NCI-H1048 (cell line): ENCODE measurements around the gene ENAH.
"Not testable (repeated sequence)": the region's sequence is repeated elsewhere in the genome, so short reads cannot be mapped to it uniquely, and the experiment has no call there.

Experiments used
- DNase-seq: peaks from one replicate; lab custom pipeline; 2025; lab: John Stamatoyannopoulos, UW

Gene ENAH

DNA sequence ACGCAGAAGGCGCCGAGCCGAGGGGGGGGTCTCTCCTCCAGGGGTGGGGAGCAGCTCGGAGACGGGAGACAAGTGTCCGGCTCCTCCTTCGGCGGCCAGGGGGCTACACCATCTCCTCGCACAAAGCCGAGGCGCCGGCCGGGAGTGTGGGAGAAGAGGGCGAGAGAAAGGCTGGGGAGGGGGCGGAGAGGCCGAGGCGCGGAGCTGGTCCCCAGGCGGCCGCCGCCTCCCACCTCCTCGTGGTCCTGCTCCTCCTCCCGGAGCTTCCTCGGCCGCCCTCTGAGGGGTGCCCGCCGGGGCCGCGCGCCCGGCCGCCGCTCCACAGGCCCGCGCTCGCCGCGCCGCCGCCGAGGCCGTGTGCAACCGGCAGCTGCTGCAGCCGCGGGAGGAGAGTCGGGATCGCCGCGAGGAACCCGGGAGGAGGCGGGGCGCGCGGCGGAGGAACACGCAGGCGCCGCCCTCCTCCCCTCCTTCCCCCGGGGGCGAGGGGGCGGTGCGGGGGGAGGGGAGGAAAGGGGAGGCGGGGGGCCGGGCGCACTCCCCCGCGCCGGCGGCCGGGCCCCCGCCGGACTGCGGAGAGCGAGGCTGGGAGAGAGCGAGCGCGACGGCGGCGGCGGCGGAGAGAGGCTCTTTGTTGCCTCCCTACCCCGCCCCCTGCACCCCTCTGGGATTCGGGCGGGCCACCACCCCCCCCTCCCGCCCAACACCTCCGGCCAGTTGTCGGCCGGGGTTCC lies at the start of gene ENAH:
Gene ENAH, minus strand, starts transcription at position 395 of the 734 bp plus-strand sequence. CDS start 433 bp downstream, outside the sequence.
- DNase-seq = peak; percentile 84

DNA sequence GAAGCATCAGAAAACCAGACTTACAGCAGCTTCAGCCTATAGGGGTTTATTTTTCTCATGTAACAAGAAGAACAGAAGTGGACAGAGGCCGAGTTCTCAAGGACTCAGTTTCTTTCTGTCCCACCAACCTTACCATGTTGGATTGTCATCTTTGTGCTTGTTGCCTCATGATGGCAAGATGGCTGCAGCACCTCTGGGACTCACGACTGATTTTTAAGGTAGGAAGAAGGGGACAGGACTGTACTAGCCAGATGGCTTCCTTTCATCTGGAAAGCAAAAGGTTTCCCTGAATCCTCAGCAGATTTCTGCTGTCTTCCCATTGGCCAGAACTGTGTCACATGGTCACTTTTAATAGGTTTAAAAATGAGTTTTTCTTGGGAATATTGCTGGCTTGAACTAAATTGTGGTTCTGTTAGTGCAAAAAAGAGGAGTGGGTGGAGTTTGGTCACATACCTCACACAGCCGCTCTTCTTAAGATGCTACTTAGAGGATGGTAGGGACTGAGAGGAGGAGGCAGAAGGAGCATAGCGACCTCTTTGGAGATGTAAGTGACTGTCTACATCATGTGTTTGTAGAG lies 48.1 kb upstream of the ENAH start:
- DNase-seq = no peak

DNA sequence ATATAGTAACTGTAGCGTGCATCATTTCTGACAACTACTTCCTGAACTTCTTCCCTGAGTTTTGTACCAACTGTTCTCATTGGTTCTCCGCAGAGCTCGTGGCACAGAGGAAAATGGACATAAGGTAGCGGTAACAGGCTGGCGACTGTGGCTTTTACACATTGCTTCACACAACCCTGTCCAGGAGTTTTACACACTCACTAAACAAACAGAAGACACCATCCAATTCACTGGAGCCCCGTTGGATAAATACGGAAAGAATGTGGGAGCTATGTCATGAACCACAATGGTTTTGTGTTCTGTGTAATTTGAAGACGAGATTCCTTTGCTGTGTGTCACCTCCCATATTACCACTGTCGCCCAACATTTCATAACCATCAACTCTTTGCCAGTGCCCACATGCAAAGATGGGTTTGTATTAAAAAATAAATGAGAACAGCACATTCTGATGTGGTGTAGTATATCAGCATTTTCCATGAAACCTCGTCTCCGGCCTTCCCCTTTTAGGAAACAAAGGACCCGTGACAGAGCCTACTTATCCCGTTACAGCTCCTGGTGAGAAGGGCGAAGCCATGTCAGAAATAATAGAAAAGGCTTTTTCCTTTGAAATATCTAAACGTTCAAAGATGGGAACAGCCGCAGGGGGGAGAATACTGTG lies 47.4 kb upstream of the ENAH start:
- DNase-seq = peak; percentile 43

DNA sequence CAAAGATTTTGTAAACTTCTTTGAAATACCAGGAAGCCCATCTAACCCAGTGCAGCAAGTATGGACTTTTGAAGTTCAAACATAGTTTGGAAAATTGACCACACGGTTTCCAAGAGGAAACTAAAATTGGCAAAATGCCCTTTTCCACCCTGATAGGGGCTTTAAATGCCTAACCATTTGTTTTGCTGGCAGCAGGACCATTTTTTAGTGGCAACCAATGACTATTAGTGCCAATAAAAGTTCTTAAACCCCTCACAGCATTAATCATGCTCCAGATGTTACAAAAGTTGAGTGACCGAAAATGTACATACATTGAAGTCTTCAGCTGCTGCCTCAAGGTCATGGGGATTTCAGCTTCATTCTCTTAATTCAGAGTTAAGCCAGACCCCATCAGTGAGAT lies 46.4 kb upstream of the ENAH start:
- no peak for DNase-seq

DNA sequence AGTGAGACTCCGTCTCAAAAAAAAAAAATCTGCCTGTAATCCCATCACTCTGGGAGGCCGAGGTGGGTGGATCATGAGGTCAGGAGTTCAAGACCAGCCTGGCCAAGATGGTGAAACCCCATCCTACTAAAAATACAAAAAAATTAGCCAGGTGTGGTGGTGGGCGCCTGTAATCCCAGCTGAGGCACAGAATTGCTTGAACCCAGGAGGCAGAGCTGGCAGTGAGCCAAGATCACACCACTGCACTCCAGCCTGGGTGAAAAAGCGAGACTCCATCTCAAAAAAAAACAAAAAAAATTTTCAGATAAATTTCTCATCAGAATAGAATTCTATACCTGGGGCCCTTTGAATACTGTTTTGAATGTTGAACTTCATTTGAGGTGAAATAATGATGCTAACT lies 45.3 kb upstream of the ENAH start:
- not testable (repeated sequence) for DNase-seq

DNA sequence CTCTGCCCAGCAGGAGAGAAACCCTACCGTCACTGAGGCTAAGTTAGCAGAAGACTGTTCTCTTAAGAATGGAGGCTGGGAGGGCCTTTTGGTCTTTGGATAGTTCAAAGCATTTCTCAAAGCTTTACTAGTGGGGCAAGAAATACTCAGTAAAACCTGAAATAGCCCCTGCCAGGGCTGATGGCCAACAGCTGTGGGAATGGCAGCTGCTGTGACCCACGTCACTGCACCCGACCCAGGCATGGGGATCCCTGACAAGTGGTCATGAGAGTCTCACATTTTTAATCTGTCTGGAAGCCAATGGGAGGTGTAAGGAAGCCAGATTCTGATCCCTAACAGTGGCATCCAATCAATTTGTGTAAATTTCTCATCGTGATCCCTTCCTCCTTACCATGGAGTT lies 44.5 kb upstream of the ENAH start:
- no peak for DNase-seq

DNA sequence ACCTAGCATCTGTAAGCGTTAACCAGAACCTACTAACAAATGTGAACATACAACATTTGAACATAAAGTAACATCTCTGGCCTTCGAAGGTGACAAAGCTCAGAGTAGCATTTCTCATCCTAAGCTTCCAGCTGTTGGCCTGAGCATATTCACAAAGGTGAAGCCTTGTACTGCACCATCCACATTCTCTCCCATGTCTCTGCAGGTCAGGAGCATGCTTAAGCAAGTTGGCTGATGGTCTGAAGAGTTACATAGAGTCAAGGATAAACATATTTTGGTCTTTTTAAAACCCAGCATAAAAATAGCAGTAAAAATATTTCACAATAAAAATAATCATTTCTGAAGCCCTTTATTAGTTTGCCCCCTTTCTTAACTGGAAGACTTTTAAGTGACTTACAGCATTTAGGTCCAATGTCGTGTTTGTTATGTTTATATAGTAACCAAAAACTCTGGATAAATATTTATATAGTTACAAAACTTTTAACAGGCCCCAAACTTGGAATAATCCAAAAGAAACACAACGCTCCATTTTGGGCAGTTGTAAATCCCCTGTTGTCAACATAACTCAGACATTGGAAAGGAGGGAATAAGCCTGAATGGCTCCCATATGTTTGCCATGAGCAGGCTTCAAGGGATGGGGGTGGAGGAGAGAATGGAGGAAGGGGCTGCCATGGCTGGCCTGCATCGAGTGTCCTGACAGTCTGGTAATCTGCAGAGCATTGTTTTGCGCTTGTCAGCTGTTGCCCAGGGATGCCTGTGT lies 42.8 kb upstream of the ENAH start:
- DNase-seq = no peak

DNA sequence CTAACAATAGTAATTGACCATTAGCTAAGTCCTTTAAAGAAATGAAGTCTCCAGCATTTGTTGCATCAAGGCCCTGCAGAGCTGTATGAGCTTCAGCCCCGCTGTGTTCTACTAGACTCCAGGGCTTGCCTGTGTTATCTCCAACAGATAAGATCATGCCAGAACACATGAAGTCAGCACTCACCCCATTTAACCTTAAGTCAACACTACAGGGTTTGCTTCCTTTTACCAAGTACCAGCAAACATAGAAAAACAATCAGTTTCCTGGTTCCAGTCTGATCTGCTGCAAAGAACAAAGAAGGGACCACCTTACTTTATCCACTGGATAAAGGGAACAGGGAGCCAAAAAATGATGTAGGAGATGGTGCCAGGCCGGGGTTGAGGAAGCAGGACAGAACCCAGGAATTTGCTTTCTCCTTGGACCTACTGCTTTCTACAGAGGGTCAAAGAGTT lies 41.3 kb upstream of the ENAH start:
- no peak for DNase-seq

DNA sequence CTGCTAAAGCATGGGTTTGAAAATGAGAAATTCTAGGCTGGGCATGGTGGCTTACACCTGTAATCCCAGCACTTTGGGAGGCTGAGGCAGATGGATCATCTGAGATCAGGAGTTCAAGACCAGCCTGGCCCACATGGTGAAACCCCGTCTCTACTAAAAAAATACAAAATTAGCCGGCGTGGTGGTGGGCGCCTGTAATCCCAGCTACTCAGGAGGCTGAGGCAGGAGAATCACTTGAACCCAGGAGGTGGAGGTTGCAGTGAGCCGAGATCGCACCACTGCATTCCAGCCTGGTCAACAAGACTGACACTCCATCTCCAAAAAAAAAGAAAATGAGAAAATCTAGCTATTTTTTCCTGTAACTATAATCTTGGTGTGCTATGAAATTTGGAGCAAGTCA lies 40.8 kb upstream of the ENAH start:
- not testable (repeated sequence) for DNase-seq

DNA sequence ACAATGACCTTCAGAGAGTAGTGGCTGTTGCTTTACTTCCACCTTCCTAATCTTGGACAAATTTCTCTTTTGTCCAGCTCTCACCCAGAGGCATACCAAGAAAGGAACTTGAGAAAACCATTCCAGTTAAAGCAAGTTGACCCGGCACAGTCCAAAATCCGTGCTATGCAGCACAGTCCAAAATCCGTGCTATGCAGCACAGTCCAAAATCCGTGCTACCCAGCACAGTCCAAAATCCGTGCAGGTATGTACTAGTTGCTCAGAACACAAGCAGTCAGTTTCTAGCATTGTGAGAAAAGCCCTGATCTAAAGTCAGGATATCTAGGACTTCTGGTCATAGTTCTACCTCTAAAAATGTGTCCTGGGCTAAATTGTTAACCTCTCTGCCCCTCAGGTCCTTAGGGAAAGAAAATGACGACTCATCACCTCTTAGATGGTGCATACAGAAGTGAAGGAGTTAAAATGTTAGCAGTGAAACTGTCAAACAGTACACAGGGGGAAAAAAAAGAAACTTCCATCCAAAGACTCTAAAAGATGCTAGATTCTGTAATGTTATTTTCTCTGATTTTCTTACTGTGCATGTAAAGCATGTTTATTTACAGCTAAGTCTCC lies 40.3 kb upstream of the ENAH start:
- DNase-seq = no peak

DNA sequence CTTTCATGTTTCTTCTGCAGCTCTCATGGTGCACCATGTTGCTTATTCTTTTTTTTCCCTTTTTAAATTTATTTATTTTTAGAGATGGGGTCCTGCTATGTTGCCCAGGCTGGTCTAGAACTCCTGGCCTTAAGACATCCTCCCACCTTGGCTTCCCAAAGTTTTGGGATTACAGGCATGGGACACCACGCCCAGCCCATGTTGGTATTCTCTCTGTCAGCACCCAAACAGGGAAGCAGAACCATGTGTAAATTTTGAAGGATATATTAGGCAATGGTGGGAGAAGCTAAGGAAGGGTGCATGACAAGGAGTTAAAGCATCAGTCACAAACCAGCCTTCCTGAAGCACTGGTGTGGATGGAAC lies 39.6 kb upstream of the ENAH start:
- no peak for DNase-seq

DNA sequence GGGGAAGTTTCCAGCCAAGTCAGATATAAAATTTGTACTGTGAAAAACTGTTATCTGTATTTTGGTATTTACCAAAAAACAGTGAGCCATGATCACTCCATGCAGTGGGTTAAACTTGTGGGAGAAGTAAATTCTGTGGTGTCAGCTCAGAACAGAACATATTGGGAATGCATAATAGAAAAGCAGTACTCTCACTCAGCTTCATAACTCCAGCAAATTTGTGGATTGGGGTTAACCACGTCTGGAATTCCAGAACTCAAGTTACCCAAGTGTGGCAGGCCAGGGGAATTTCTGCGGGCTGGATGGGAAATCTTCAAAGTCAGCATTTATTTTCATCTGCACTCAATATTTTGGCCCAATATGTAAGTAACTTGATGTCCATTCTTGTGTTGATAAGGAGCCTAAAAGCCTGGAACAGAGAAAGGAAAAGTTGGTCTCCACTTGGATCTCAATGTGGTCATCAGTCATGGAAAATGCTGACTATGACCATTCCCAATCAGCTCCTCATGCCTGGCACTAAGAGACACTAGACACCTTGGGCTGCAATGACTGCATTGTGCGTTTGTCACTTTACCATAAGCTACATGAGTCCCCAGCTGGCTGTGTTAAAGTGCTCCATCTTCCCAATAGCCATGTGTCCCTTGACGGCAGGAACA lies 39.1 kb upstream of the ENAH start:
- no peak for DNase-seq

DNA sequence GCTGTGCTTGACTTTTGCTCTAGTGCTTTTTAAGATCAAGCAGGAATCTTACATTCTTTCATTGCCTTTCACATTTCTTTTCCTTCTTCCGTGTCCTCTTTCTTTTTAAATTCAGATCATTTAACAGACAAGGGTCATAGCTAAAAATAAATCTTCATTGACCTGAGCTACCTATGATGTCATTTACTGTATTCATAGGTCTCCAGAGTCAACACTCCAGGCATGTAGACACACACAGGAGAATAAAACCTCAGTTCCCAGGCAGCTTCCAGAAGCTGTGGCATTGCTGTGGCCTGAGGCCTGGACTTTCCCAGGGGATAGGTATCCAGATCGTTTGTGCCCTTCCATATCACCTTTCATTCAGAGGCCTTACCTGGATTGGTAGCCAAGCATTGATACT lies 38.5 kb upstream of the ENAH start:
- DNase-seq = no peak

DNA sequence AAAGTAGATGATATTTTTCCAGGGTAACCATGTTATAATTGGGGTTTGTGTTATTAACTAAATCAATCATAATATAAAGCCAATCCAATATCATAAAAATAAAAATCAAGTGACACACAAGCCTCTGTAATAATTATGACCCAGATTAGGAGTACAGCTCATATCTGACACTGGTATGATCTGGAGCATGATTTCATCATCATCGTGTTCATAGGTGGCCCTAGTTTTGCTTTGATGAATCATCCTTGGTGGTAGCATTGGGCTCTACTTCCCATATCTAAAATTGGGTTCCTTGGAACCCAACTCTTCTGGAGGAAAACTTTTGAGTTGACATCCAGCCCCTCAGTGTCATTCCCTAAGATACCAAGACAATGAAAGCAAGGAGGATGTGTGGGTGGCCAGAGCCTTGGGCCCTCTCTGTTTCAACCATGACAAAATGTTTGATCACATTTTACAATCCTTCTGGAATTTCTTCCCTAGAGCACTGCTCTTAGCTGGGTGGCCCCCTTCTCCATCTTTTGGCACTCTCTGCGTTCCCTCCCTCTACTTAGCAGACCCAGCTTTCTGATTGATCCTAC lies 37.0 kb upstream of the ENAH start:
- no peak for DNase-seq

DNA sequence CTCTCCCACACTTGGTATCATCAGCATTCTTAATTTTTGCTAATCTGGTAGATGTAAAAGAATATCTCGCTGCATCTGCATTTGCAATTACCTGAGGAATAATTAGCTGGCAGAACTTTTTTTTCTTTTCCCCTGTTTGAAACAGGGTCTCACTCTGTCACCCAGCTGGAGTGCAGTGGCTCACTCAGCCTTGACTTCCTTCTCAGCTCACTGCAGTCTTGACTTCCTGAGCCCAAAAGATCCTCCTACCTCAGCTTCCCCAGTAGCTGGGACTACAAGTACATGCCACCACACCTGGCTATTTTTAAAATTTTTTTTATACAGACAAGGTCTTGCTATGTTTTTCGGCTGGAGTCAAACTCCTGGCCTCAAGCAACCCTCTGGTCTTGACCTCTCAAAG lies 35.4 kb upstream of the ENAH start:
- no peak for DNase-seq

DNA sequence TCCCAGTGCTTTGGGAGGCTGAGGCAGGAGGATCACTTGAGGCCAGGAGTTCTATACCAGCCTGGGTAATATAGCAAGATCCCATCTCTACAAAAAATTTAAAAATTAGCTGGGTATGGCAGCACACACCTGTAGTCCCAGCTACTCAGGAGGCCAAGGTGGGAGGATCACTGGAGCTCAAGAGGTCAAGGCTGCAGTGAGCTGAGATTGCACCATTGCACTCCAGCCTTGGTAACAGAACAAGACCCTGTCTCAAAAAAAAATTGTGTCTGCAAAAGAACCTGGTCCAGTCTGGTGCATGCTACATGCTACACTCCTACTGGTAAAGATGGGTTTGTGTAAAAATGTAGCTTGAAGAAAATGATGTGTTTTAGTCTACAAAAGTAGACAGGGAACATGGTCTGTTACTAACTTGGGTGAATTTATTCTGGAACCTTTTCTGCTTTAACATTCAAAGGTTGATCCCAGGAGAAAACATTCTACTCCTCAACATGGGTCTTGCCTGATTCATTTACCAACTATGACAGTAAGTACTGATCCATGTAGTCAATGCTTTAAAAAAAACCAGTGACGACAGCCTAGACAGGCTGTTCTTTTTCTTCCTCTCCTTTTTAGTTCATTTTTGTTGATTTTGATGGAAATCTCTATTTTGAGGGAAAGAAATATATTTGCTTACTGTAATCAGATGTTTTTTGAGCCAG lies 32.7 kb upstream of the ENAH start:
- no peak for DNase-seq

DNA sequence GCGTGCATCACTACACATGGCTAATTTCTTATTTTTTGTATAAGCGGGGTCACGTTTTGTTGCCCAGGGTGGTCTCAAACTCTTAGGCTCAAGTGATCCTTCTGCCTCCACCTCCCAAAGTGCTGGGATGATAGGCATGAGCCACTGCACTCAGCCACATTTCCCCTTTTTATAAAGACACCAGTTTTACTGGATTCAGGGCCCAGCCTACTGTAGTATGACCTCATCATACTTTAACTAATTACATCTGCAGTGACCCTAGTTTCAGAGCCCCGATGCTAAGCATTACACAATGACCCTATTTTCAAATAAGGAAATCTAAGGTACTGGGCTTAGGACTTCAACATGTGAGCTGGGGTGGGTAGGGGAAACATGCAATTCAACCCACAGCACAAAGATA lies 31.8 kb upstream of the ENAH start:
- DNase-seq = no peak

DNA sequence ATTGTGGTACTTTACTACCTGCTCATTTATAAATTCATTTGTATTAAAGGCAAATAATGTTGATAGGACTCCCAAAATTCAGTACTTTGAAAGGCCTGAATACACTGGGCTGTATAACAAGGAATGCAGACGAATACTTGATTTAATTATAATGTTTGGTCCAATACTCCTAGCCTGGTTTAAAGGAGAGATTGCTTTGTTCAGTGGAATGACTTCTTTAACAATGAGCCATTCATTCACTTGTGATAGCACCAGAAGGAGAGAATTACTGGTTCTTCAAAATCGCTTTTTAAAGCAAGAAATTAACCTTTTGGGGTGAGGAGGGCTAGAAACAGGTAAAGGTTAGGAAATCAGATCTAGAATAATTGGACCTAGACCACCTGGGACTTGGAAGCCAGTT lies 28.3 kb upstream of the ENAH start:
- DNase-seq = no peak

DNA sequence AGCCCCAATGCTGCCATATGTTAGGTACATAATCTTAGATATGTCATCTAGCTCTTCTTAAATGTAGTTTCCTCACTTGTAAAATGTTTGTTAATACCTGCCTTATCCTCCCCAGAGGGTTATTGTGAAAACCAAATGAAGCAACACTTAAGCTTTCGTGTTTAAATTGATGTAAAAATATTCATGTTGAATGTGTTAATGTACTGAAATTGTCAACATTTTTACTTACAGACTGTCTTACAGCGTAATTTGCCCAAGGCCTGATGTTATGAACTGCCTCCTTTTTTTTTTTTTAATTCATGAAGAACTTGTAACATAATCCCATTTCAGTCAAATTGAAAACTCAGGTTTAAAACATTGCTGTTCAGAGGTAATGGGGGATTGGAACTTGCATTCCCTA lies 25.6 kb upstream of the ENAH start:
- DNase-seq = no peak

DNA sequence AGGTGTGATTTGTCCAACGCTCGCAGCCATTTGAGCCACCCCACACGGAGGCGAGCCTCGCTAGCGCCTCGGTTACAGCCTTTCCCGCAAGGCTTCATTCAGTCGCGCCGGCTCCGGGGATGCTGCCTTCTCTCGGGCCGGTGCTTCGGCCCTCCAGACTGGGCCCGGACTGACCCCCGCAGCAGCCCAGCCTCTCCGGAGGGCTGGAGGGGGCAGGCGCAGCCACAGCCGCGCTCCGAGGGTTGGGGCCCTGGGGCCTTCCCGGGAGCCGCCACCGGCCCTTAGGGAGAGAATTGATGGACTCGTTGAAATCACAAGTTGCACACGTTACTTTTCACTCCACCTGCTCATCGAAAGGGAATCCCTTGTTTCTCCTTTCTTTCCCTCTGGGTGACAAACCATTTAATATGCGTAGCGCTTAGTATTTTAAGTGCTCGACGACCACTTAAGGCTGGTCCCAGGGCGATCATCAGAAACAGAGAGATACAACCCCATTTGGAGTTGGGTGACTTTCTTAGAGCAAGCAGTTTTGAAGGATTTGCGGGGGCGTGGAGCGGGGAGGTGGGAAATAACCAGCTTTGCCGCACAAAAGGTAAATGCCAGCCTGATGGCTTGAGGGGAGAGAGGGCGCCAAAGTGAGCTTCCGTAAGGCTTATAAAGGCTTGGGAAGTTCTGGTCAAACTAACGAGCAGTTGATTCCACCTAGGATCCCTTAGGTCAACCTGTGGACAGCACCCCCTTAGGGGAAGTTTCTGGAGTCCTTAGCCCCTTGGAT lies 24.6 kb upstream of the ENAH start:
- DNase-seq = no peak
